Skin epidermis (tissue), 12 donors: ENCODE data around the gene LTB4R.
A peak's percentile ranks its signal among the peaks of the same experiment; 100 is the strongest.

Experiments used
- H3K27ac ChIP-seq, 21 experiments: fragments of 200-600 bp; sonication (generic) in 11 of 21; one replicate each; pipeline ENCODE4 v1.5.0; 2020; ENCODE audit warnings: mild to moderate bottlenecking in 3 of 21, inconsistent platforms in 2 of 21, moderate library complexity in 2 of 21
- H3K4me3 ChIP-seq, 7 experiments: fragments of 200-600 bp; sonication (generic) in 2 of 7; one replicate each; pipeline ENCODE4 v1.5.0; 2020; ENCODE audit warnings: inconsistent platforms in 2 of 7, mild to moderate bottlenecking in 2 of 7, moderate library complexity in 1 of 7

Gene LTB4R

DNA sequence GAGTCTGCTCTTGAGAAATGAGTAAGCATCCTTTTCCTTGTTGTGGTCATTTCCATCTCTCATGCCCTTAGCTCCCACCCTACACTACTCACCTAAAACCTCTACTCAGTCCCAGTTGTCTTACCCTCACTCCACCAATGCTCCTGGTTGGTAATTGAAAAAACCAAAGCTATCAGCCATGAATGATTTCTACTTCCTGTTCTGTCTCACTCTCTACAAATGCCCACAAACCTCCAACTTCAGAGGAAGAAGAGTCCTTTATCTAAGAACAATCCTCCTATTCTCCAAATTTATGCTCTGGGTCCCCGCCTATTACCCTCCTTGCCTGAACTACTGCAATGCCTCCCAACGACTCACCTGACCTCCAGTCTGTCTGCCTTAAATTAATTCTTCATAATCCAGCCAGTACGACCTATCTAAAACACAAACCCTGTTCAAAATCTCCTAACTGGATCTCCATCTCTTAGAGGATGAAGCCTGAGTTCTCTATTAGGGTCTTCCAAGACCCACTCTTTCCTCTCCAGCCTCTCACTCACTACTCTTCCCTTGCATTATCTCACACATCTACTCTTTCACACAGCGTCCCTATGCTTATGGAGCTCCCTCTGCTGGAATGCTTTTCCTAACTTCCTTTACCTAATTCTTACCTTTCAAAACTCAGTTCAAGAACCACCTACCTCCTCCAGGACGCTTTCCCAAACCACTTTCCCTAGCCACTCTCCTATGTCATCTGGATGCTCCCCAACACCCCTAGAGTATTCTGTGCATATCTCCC lies 13.9 kb upstream of the LTB4R start:
- Histone ChIP-seq H3K27ac (peak overlapping the region in 12 of 21 experiments; percentile 1 to 89 (median 33)), H3K4me3 (no peak overlapping the region)

DNA sequence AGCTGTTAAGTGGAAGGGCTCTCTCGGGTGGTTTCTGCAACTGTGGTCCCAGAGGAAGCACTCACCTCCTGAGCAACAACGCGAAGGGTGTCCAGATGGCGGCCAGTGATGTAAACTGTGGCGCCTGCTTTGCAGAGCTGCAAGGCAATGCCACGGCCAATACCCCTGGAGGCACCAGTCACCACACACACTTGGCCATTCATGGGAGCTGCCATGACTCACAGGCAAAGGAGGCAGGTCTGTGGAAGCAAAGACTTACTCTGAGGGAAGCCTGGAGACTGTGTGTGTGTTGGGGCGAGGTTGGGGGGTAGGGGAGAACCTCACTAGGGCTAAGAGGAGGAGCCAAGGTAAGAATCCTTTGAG lies 12.4 kb upstream of the LTB4R start:
- Histone ChIP-seq H3K27ac (peak overlapping the region; percentile 61 to 98 (median 91)), H3K4me3 (peak overlapping the region; percentile 63 to 87 (median 74))

DNA sequence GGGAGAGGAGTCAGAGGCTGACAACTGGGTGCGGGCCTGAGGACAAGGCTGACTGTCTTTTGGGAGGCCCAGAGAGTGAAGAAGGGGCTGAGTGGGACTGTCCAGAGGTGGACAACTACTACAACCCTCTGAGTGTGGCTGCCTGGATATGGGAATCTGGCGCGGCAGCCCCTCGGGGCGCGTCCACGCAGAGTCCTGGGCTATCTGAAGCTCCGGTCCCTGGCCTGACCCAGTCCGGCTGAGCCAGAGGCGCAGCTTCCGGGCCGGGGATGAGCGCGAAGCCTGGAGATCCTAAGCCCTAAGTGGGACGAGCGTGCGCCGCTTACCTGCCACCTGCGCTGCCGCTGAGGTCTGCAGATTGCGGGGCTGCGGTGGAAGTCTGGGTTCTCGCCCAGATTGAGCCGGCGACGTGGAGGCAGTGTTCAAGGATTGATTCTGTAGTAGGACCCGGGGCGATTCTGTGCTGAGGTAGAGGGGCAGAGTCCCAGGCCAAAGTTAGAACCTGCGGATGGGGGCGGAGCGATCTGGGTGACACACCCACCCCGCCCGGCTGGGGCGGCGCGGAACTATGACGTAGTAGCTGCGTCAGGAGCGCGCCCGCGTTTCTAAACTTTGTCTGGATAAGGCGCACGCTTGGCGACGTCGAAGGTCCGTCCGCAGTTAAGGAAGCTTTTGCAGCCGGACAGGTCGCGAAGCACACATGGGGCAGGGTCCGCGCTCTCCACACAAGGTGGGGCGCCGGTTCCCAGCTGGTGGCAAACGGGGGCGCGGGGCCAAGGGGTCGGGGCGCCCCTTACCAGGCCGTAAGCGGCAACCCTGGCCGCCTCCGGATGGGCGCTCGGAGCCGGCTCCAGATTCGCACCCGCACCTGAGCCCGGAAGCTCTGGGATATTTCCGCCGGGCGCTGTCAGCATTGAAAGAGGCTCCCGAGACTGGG lies 11.8 kb upstream of the LTB4R start, which contains the start of the genes DHRS1 and NOP9:
Gene DHRS1 (minus strand): TSS at position 526 of the 937 bp plus-strand sequence. CDS start 674 bp downstream, outside the sequence.
Gene NOP9 (plus strand): TSS at position 596 of the 937 bp plus-strand sequence. CDS start 105 bp downstream, at position 701.
- peak within 1 kb of the TSS; percentile 61 to 98 (median 91) for H3K27ac ChIP-seq

DNA sequence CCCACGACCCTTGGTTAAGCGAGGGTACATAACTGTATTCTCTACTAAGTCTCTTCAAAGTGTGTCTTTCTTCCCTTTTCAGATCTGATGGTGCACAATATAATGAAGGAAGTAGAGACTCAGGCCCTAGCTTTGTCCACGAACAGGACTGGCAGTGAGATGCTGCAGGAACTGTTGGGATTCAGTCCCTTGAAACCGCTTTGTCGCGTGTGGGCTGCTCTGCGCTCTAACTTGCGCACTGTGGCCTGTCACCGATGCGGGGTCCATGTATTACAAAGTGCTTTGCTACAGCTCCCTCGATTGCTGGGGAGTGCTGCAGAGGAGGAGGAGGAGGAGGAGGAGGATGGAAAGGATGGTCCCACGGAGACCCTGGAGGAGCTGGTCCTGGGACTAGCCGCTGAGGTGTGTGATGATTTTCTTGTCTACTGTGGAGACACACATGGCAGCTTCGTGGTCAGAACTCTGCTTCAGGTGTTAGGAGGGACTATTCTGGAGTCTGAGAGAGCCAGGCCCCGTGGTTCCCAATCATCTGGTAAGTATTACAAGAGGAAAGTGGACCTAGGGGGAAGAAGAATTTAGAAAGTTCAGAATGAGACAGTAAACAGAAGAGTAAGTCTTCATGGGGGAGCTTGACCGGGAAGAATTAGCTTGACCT lies 10.8 kb upstream of the LTB4R start:
- Histone ChIP-seq H3K27ac (peak overlapping the region; percentile 56 to 98 (median 90)), H3K4me3 (peak overlapping the region; percentile 63 to 87 (median 74))

More for the DNA sequence above, 11.8 kb upstream of the LTB4R start, which contains the start of the genes DHRS1 and NOP9:
- peak within 1 kb of the TSS; percentile 63 to 87 (median 74) for H3K4me3 ChIP-seq

DNA sequence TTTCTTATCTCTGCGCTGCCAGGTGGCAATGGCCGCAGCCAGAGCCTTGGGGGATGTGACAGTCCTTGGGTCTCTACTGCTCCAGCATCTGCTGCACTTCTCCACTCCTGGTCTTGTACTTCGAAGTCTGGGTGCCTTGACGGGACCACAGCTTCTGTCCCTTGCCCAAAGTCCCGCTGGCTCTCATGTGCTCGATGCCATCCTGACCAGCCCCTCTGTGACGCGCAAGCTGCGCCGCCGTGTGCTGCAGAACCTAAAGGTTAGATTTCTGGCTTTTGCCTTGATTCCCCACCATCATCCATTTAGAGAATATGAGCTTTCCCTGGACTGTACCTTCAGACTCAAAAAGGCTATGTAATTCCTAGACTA lies 7.3 kb upstream of the LTB4R start:
- no peak overlapping the region for H3K4me3 ChIP-seq
- H3K27ac ChIP-seq: no peak overlapping the region

DNA sequence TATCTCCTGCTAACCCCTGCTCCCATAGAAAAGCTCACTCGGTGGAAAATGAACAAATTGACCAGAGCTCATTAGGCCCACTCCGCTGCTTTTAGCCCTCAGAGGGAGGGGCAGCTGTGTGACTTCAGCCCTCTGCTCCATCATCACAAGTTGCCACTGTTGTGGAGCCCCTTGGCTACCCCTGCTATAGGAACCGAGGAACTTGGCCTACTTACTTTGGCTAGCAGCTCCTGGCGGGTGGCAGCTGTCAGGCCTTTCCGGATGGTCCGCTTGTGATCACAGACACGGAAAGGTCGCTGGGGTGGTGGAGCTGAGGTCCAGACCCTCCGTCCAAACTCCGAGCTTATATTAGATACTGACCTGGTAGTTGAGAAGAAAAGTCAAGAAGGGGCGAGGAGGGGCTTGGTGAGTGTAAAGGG lies 4.1 kb upstream of the LTB4R start:
- Histone ChIP-seq H3K4me3 (no peak overlapping the region), H3K27ac (no peak overlapping the region)

DNA sequence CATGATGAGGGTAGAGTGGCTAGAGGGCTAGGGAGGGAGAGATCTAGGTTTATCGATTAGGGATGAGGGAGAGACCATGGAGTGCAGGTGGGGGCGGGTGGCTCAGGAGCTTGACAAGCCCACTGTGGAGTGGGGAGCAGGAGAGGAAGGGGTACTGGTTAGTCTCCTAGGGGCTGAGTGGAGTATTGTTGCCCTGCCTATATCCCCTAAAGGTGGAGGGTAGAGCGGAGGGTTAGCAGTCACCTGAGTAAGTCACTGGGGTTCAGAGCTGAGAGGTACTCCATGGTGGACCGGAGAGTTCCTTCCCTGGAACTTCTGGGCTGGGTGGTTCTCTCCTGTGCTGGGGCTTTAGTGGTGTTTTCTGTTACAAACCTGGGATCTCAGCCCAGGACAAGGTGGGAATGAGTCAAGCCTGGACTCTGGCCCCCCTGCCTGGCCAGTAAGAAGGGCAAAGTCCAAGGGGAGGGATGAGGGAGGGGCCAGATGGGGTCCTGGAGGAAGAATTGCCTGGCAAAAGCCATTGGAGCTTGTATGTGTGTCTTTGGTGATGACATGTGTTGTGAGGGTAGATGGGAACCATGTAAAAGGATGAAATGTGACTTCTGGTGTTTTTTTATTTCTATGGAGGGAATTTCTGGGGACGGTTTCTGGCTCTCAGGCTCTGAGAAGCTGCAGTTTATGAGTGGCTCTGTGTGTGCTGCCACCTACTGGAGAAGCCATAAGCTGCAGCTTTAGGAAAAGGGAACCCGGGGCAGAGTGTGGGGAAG lies 3.5 kb upstream of the LTB4R start, which contains the start of gene CIDEB:
Gene CIDEB (minus strand): TSS at position 403 of the 767 bp plus-strand sequence. CDS start 119 bp downstream, at position 284.
- no peak within 1 kb of the TSS for H3K4me3 ChIP-seq
- peak within 1 kb of the TSS in 12 of 21 experiments; percentile 29 to 94 (median 90) for H3K27ac ChIP-seq

DNA sequence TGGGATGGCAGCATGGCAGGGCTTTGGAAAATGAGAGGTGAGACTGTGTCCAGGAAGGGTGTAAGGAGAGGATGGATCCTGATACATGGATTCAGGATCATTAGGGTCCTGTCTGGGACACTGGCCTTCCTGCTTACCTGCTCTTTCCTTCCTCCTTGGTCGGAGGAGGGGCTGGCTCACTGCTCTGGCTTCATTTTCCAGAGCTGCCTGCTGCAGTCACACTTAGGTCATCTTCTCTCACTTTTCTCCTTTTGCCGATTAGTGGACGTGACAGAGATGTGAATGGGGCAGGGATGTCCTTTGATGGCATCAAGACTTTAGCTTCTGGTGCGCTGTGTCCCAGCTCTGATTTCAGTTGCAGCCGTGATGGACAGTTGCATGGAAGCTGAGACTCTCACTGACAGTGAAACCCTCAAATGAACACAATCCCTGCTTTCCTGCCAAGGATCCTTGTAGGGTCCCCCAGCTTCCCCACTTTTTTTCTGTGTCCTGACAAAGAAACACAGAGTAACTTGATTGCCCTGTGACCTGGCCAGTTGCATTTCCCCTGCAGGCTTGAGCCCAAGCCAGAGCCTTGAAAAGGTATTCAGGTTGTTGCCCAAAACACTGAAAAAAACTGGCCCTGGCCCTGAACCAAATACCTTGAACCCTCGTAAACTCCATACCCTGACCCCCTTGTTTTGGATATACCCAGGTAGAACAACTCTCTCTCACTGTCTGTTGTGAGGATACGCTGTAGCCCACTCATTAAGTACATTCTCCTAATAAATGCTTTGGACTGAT lies 2.8 kb upstream of the LTB4R start:
- peak overlapping the region in 13 of 21 experiments; percentile 29 to 94 (median 90) for H3K27ac ChIP-seq
- no peak overlapping the region for H3K4me3 ChIP-seq

DNA sequence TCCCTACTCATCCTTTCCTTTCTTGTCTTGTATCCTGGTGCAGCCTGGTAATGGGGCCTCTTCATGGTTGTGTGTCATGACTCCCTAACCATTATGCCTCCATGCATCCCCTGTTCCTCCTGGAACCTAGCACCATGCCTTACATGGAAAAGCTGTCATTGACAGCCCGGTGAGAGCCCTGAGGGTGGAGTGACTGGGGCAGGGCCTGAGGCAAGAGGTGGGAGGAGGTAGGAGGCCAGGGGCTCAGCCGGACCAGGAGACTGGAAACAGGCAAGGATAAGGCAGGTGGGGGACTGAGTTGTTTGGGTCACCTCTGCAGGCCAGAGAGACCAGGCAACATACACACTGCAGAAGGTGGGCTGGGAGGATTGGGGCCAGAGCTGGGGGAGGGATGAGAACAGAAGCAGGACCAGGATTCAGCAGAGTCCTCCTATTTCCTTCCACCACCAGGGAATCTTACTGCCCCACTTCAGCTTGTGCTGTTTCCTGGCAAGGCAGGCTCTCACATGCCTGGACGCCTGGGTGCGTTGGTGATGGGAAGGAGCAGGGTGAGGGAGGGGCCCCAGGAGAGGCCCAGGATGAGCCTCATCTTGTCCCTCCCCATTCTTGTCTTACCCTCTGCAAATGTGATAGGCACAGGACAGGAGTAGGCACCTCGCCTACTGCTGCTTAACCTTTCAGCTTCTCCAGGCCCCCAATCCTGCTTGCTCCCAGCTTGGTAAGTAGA lies 1.6 kb upstream of the LTB4R start, which contains the start of gene LTB4R2:
Gene LTB4R2 (plus strand): TSS at position 603 of the 727 bp plus-strand sequence. CDS start 525 bp downstream, outside the sequence.
- Histone ChIP-seq H3K27ac (peak within 1 kb of the TSS; percentile 55 to 94 (median 89)), H3K4me3 (peak within 1 kb of the TSS; percentile 46 to 60 (median 51))

DNA sequence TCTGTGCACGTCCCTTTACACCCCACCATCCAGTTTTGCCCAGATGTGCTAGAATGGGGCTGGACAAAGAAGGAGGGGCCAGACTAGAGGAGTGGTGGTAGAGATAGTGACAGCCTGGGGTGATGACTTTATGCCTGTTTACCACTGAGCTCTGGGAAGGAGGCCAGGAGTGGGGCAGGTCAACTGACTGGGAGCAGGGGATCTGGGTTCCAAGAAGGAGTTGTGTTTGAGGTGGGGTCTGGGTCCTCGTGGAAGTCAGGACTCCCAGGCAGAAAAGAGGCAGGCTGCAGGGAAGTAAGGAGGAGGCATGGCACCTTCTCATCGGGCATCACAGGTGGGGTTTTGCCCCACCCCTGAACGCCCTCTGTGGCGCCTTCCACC lies 1.0 kb upstream of the LTB4R start:
- H3K4me3 ChIP-seq: peak overlapping the region; percentile 46 to 60 (median 51)

DNA sequence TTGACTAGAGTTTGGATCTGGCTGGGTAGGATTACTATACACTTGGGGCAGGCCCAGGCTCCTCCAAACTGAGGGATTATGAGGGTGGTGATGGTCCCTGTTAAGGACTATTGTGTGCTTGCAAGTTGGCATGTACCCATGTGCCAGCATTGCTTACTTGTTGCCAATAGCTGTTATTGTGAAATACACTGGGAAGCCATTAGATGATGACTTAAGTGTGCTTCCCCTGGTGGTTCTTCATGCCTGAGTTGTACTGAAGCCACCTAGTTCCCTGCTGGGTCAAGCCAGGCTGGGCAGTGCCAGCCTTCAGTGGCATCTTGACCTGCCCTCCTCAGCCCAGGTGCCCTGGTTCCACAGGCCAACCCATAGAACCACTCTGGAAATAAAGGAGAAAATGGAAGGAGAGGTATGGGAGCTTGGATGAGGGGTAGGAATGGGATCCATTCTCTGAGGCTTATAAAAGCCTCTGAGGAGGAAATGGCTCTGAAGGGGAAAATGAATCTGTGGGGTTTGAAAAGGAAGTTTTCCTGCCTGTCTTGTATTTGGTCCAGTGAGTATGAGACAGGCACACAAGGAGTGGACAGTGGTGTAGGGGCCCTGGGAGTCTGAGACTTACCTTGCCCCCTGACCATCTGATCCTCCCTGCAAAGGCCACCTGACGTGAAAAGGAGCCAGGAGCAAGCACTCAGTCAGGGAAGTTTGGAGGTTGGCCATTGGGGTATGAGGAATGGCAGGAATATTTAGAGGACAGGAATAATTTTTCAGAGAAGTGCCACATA lies 724 bp downstream of the LTB4R start:
- Histone ChIP-seq H3K27ac (peak overlapping the region; percentile 55 to 94 (median 89)), H3K4me3 (peak overlapping the region; percentile 46 to 60 (median 51))

More for the DNA sequence above, 1.0 kb upstream of the LTB4R start:
- H3K27ac ChIP-seq: peak overlapping the region; percentile 55 to 94 (median 89)

DNA sequence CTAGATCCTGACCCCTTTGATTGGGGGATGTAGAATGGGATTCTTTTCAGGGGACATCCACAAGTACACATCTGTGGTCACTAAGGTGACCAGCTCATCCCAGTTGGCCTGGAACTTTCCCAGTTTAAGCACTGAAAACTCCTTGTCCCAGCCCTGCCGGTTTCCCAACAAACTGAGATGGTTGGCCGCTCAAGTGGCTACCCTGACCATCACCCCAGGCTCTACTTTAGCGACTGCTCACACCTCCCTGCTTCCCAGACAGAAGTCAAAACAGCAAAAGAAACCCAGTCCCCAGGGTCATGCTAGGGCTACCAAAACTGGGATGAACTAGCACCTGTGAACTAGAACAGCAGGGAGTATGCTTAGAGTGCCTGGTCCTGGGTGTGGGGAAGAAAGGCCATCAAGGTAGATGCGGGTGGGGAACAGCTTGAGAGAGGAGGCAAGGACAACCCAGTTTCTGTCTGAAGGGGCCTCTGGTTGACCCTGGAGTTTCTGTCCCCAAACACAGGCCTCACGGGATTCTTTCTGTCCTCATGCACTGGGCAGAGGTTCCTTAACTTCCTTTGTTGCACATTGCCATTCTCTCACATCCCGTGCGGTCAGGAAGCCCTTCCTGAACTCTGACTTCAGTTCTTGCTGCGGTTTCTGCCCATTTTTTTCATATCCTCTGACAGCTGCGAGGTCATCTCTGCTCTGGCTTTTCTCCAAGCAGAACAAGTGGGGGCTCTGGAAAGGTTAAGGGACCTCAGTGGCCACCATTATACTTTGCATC lies 1.6 kb downstream of the LTB4R start:
- no peak overlapping the region for H3K4me3 ChIP-seq
- H3K27ac ChIP-seq: peak overlapping the region in 20 of 21 experiments; percentile 18 to 94 (median 89)

DNA sequence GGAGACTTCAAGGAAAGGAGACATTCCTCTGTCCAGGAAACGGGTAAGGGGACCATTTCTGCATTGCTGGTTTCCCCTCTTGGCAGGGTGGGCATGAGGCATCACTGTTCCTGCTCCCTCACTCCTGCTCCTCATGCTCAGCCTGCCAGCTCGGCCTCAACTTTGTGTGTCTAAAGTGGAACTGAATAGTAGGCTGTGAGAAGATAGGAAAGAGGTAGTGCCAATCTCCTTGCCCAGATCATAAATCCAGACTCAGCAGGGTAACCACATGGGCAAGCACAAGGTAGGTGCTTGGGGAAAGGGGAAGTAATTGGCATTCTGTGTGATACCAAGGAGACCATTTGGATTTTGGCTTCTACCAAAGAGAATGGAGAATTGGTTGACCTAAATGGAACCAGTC lies 2.6 kb downstream of the LTB4R start:
- no peak overlapping the region for H3K4me3 ChIP-seq

DNA sequence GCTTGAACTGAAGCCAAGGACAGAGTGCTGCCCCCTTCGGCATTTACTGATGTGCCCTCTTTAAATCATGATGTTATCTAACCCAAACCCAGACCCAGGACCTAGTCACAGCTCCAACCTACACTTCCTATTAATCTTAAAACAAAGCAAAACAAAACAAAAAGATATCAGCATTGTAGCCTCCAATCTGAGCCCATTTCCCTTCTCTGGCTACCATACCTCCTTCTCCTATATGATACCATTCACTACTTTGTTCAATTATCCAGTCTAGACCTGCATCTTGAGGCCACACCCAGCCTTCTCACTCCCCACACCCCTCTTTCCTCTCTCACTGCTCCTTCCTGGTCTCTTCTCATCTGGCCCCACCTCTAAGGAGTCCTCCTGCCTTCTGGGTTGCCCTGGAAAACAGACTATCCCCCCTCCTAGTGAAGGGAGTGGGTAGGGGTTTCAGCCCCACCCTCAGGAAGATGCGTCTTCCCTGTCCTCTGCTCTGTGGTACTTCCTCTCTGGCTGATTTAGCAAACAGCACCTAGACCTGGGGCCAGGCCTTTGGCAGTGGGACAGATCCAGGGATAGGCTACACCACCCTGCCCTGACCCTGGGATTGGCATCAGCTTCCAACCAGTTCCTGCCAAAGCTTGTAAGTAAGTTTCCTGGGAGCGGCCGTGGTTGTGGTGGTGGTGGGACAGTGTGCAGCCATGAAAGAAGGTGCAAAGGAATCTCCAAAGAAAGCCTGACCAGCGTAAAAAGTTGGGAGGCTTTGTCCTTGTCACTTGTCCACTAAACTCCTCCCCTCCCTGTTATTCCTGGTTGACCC lies 3.3 kb downstream of the LTB4R start:
- Histone ChIP-seq H3K4me3 (peak overlapping the region in 1 of 7 experiments; percentile 1), H3K27ac (peak overlapping the region in 18 of 21 experiments; percentile 13 to 94 (median 87))

More for the DNA sequence above, 2.6 kb downstream of the LTB4R start:
- H3K27ac ChIP-seq: peak overlapping the region in 19 of 21 experiments; percentile 13 to 94 (median 86)
